HepG2 (cell line): ENCODE data around the gene MYO7A. TPM values are rescaled to one million over a fixed set of nuclear protein-coding genes. Genes with fewer than 3 reads are reported as not detected.

Experiments
- FOXJ3 ChIP-seq: sonication (generic); formaldehyde crosslinking; IDR thresholded peaks from 2 replicates; pipeline ENCODE4 v1.4.0; 2020; ENCODE audit warnings: missing genetic modification reagents, mild to moderate bottlenecking, borderline replicate concordance
- KDM6A ChIP-seq: IDR thresholded peaks from 2 replicates; pipeline ENCODE4 v1.6.1; 2016; ENCODE audit warnings: low read depth
- SIX4 ChIP-seq: sonication (generic); formaldehyde crosslinking; IDR thresholded peaks from 2 replicates; pipeline ENCODE4 v1.4.0; 2020; ENCODE audit warnings: missing genetic modification reagents
- SNAPC2 ChIP-seq: sonication (generic); formaldehyde crosslinking; IDR thresholded peaks from 2 replicates; pipeline ENCODE4 v1.8.1; 2022; ENCODE audit warnings: mild to moderate bottlenecking, missing genetic modification reagents
- TBP ChIP-seq: sonication (generic); formaldehyde crosslinking; IDR thresholded peaks from 2 replicates; pipeline ENCODE4 v1.5.0; 2020; ENCODE audit warnings: missing genetic modification reagents
- ZNF546 ChIP-seq: sonication (generic); formaldehyde crosslinking; conservative IDR thresholded peaks from 2 replicates; pipeline ENCODE4 v1.8.1; 2023; ENCODE audit warnings: mild to moderate bottlenecking, missing genetic modification reagents
- polyA plus RNA-seq, 8 experiments: library from polyadenylated mRNA; depleted of rRNA in 3 of 8; stranded (reverse) in 7 of 8; unstranded in 1 of 8; fragments of >200 nt; fragmentation: Illumina TruSeq in 4 of 8; extraction: Trizol in 4 of 8; gene quantifications; 2 replicates each; pipeline versions ENCODE4 v1.2.1 to v1.2.3, GENCODE V29; 2011 to 2016; ENCODE audit warnings: low read depth in 4 of 8, missing spikeins in 1 of 8, mixed read lengths in 1 of 8; ENCODE audit not compliant: insufficient read depth in 1 of 8
- total RNA-seq, 5 experiments: library from RNA; depleted of rRNA; stranded (reverse); fragments of >200 nt; fragmentation: Illumina TruSeq; extraction: Trizol; gene quantifications; 2 replicates each; pipeline ENCODE4 v1.2.3, GENCODE V29; 2016; ENCODE audit warnings: low read depth in 1 of 5
- TF ChIP-seq, protein P1 (sequence below): sonication (generic); formaldehyde crosslinking; IDR thresholded peaks from 2 replicates; pipeline ENCODE4 v1.4.0; 2020; ENCODE audit warnings: missing genetic modification reagents, borderline replicate concordance
- TF ChIP-seq, protein P2 (sequence below), 2 experiments: fragments of 450-650 bp in 1 of 2; sonication (generic) in 1 of 2; formaldehyde crosslinking in 1 of 2; IDR thresholded peaks; 2 replicates each; pipeline versions ENCODE4 v1.6.1 to v1.8.0; 2016 to 2022; ENCODE audit warnings: antibody characterized with exemption in 1 of 2, mild to moderate bottlenecking in 1 of 2, missing genetic modification reagents in 1 of 2
- TF ChIP-seq, protein P3 (sequence below): sonication (generic); formaldehyde crosslinking; IDR thresholded peaks from 2 replicates; pipeline ENCODE4 v1.5.1; 2020; ENCODE audit warnings: mild to moderate bottlenecking, missing genetic modification reagents, borderline replicate concordance

Gene MYO7A
- total and polyA plus RNA-seq, 2 of the 13 experiments (the other 11 are each of a cell fraction or from before 2014, with no cell fraction given) = 7.5 to 10.0 TPM

- no peak for TF ChIP-seq FOXJ3 (CRISPR knock-in tag)
- TF ChIP-seq, protein P1, sequence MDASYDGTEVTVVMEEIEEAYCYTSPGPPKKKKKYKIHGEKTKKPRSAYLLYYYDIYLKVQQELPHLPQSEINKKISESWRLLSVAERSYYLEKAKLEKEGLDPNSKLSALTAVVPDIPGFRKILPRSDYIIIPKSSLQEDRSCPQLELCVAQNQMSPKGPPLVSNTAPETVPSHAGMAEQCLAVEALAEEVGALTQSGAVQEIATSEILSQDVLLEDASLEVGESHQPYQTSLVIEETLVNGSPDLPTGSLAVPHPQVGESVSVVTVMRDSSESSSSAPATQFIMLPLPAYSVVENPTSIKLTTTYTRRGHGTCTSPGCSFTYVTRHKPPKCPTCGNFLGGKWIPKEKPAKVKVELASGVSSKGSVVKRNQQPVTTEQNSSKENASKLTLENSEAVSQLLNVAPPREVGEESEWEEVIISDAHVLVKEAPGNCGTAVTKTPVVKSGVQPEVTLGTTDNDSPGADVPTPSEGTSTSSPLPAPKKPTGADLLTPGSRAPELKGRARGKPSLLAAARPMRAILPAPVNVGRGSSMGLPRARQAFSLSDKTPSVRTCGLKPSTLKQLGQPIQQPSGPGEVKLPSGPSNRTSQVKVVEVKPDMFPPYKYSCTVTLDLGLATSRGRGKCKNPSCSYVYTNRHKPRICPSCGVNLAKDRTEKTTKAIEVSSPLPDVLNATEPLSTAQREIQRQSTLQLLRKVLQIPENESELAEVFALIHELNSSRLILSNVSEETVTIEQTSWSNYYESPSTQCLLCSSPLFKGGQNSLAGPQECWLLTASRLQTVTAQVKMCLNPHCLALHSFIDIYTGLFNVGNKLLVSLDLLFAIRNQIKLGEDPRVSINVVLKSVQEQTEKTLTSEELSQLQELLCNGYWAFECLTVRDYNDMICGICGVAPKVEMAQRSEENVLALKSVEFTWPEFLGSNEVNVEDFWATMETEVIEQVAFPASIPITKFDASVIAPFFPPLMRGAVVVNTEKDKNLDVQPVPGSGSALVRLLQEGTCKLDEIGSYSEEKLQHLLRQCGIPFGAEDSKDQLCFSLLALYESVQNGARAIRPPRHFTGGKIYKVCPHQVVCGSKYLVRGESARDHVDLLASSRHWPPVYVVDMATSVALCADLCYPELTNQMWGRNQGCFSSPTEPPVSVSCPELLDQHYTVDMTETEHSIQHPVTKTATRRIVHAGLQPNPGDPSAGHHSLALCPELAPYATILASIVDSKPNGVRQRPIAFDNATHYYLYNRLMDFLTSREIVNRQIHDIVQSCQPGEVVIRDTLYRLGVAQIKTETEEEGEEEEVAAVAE (CRISPR knock-in tag) = peak; percentile 26; the same call in 1 of the 2 replicates
- TF ChIP-seq KDM6A (CRISPR knock-in tag) = peak; percentile 95
- no peak for TF ChIP-seq ZNF546
- no peak for TF ChIP-seq SNAPC2
- TF ChIP-seq, protein P2, sequence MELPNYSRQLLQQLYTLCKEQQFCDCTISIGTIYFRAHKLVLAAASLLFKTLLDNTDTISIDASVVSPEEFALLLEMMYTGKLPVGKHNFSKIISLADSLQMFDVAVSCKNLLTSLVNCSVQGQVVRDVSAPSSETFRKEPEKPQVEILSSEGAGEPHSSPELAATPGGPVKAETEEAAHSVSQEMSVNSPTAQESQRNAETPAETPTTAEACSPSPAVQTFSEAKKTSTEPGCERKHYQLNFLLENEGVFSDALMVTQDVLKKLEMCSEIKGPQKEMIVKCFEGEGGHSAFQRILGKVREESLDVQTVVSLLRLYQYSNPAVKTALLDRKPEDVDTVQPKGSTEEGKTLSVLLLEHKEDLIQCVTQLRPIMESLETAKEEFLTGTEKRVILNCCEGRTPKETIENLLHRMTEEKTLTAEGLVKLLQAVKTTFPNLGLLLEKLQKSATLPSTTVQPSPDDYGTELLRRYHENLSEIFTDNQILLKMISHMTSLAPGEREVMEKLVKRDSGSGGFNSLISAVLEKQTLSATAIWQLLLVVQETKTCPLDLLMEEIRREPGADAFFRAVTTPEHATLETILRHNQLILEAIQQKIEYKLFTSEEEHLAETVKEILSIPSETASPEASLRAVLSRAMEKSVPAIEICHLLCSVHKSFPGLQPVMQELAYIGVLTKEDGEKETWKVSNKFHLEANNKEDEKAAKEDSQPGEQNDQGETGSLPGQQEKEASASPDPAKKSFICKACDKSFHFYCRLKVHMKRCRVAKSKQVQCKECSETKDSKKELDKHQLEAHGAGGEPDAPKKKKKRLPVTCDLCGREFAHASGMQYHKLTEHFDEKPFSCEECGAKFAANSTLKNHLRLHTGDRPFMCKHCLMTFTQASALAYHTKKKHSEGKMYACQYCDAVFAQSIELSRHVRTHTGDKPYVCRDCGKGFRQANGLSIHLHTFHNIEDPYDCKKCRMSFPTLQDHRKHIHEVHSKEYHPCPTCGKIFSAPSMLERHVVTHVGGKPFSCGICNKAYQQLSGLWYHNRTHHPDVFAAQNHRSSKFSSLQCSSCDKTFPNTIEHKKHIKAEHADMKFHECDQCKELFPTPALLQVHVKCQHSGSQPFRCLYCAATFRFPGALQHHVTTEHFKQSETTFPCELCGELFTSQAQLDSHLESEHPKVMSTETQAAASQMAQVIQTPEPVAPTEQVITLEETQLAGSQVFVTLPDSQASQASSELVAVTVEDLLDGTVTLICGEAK (IDR thresholded peaks at IDR 0.05) = no peak
- TF ChIP-seq, protein P2 (CRISPR knock-in tag; IDR thresholded peaks at IDR 0.05) = no peak
- no peak for TF ChIP-seq TBP
- no peak for TF ChIP-seq SIX4 (CRISPR knock-in tag)
- TF ChIP-seq, protein P3, sequence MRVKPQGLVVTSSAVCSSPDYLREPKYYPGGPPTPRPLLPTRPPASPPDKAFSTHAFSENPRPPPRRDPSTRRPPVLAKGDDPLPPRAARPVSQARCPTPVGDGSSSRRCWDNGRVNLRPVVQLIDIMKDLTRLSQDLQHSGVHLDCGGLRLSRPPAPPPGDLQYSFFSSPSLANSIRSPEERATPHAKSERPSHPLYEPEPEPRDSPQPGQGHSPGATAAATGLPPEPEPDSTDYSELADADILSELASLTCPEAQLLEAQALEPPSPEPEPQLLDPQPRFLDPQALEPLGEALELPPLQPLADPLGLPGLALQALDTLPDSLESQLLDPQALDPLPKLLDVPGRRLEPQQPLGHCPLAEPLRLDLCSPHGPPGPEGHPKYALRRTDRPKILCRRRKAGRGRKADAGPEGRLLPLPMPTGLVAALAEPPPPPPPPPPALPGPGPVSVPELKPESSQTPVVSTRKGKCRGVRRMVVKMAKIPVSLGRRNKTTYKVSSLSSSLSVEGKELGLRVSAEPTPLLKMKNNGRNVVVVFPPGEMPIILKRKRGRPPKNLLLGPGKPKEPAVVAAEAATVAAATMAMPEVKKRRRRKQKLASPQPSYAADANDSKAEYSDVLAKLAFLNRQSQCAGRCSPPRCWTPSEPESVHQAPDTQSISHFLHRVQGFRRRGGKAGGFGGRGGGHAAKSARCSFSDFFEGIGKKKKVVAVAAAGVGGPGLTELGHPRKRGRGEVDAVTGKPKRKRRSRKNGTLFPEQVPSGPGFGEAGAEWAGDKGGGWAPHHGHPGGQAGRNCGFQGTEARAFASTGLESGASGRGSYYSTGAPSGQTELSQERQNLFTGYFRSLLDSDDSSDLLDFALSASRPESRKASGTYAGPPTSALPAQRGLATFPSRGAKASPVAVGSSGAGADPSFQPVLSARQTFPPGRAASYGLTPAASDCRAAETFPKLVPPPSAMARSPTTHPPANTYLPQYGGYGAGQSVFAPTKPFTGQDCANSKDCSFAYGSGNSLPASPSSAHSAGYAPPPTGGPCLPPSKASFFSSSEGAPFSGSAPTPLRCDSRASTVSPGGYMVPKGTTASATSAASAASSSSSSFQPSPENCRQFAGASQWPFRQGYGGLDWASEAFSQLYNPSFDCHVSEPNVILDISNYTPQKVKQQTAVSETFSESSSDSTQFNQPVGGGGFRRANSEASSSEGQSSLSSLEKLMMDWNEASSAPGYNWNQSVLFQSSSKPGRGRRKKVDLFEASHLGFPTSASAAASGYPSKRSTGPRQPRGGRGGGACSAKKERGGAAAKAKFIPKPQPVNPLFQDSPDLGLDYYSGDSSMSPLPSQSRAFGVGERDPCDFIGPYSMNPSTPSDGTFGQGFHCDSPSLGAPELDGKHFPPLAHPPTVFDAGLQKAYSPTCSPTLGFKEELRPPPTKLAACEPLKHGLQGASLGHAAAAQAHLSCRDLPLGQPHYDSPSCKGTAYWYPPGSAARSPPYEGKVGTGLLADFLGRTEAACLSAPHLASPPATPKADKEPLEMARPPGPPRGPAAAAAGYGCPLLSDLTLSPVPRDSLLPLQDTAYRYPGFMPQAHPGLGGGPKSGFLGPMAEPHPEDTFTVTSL (CRISPR knock-in tag) = no peak
Measured at GRCh38 chr11:77144857-77145428, 16.9 kb downstream of the MYO7A start (continued).
